Colonic mucosa (tissue), 4 donors: ENCODE measurements around the gene PGPEP1. TPM values are rescaled to one million over a fixed set of nuclear protein-coding genes. Genes with fewer than 3 reads are reported as not detected.
A peak's percentile ranks its signal among the peaks of the same experiment; 100 is the strongest.

Source experiments
- DNase-seq: peaks from one replicate; pipeline ENCODE4 v3.0.0-alpha.2; 2020
- H3K27ac ChIP-seq: fragments of 200-600 bp; one replicate; pipeline ENCODE4 v1.8.0; 2021
- H3K27me3 ChIP-seq: fragments of 200-600 bp; one replicate; pipeline ENCODE4 v1.8.0; 2021
- H3K36me3 ChIP-seq: fragments of 200-600 bp; one replicate; pipeline ENCODE4 v1.8.0; 2021
- H3K4me1 ChIP-seq: fragments of 200-600 bp; one replicate; pipeline ENCODE4 v1.8.0; 2021; ENCODE audit warnings: mild to moderate bottlenecking
- H3K4me3 ChIP-seq: fragments of 200-600 bp; one replicate; pipeline ENCODE4 v1.8.0; 2021
- H3K9ac ChIP-seq, 2 donors: one replicate each; pipeline ENCODE4 v1.7.0; 2013; ENCODE audit warnings: control low read depth in 2 of 2, low read depth in 2 of 2, low read length in 2 of 2
- H3K9me3 ChIP-seq: fragments of 200-600 bp; one replicate; pipeline ENCODE4 v1.8.0; 2021
- CTCF ChIP-seq: fragments of 200-600 bp; IDR thresholded peaks from one replicate; pipeline ENCODE4 v1.8.0; 2022; ENCODE audit warnings: antibody characterized with exemption, mild to moderate bottlenecking
- intact Hi-C: fragments of 100-400 bp; cut with DNase I; formaldehyde crosslinking; loops from one replicate; pipeline ENCODE4 v1.14.1; 2022
- total RNA-seq, 2 donors: library from RNA; stranded (reverse); fragmentation: NEBNext Ultra II Directional in 1 of 2; extraction: Animal tissue kit (Norgen Biotek cat#: 25700) in 1 of 2; gene quantifications; one replicate each; pipeline ENCODE4 v1.2.1, GENCODE V29; 2021
- donor health status: healthy.
- donor health status: DM: no; HTN: no; CAD: no.
- donor health status: DM: no; HTN: no; CAD: no.

Gene PGPEP1
- total RNA-seq, 2 donors from 2014 or later = 62.6 to 99.0 TPM

- intact Hi-C loops = no loop called here
- Histone ChIP-seq H3K9me3 (no peaks in the 10 kb centered on the region), H3K9ac (peak overlapping the region; percentile 75 to 88), H3K4me1 (peaks cover 10% of the 10 kb centered on the region), H3K27me3 (no peaks in the 10 kb centered on the region), H3K4me3 (peak overlapping the region; percentile 48), H3K27ac (peak overlapping the region; percentile 86), H3K36me3 (no peaks in the 10 kb centered on the region)
- TF ChIP-seq CTCF = no peak
- peak; percentile 83 for DNase-seq
Observed at GRCh38 chr19:18292810-18293641, 47.4 kb upstream of the PGPEP1 start.

GRCh38 chr19:18293642-18294466, 46.5 kb upstream of the PGPEP1 start:
- intact Hi-C loops = no loop called here
- Histone ChIP-seq H3K9me3 (no peaks in the 10 kb centered on the region), H3K36me3 (no peaks in the 10 kb centered on the region), H3K27me3 (no peaks in the 10 kb centered on the region), H3K9ac (peak overlapping the region; percentile 75 to 88), H3K4me1 (peaks cover 10% of the 10 kb centered on the region), H3K27ac (peak overlapping the region; percentile 86), H3K4me3 (no peak overlapping the region)
- TF ChIP-seq CTCF = no peak
- DNase-seq = no peak

- DNase-seq = no peak
- intact Hi-C loops = no loop called here
- Histone ChIP-seq H3K9ac (peak overlapping the region; percentile 9 to 47), H3K4me3 (no peak overlapping the region), H3K27me3 (no peaks in the 10 kb centered on the region), H3K27ac (no peak overlapping the region), H3K36me3 (no peaks in the 10 kb centered on the region), H3K4me1 (peaks cover 10% of the 10 kb centered on the region), H3K9me3 (no peaks in the 10 kb centered on the region)
- no peak for TF ChIP-seq CTCF
Observed at GRCh38 chr19:18294467-18294864, 45.9 kb upstream of the PGPEP1 start.

GRCh38 chr19:18295034-18295451, 45.4 kb upstream of the PGPEP1 start:
- Histone ChIP-seq H3K9ac (no peak overlapping the region), H3K27me3 (no peaks in the 10 kb centered on the region), H3K4me1 (peaks cover 10% of the 10 kb centered on the region), H3K4me3 (no peak overlapping the region), H3K36me3 (no peaks in the 10 kb centered on the region), H3K27ac (no peak overlapping the region), H3K9me3 (no peaks in the 10 kb centered on the region)
- DNase-seq = no peak
- intact Hi-C loops = no loop called here
- no peak for TF ChIP-seq CTCF

GRCh38 chr19:18297308-18297707, 43.1 kb upstream of the PGPEP1 start:
- intact Hi-C loops = no loop called here
- no peaks in the 10 kb centered on the region for H3K36me3 ChIP-seq
- H3K27ac ChIP-seq = no peak overlapping the region
- DNase-seq = no peak
- no peak overlapping the region for H3K9ac ChIP-seq
- H3K4me3 ChIP-seq = no peak overlapping the region
- no peak for TF ChIP-seq CTCF
- H3K4me1 ChIP-seq = peaks cover 7% of the 10 kb centered on the region
- H3K9me3 ChIP-seq = no peaks in the 10 kb centered on the region
- H3K27me3 ChIP-seq = no peaks in the 10 kb centered on the region
